ENCODE measurements around the gene PRKD1. TPM values are rescaled to one million over a fixed set of nuclear protein-coding genes. Genes with fewer than 3 reads are reported as not detected.

PRKD1 gene
- total RNA-seq, 1 experiment from 2014 or later, result not detected

GRCh38 chr14:29789475-29789874 lies 138.2 kb downstream of the PRKD1 start:
- intact Hi-C loops (cut with micrococcal nuclease), result no loop called here
- no peak for ATAC-seq
- no peak overlapping the region for H3K9ac ChIP-seq (ENCODE audit: low read length)
- no peak overlapping the region for H3K4me2 ChIP-seq (ENCODE audit: low read length)
- TF ChIP-seq CBX3 (IDR thresholded peaks at IDR 0.05; ENCODE audit: low read depth) (no peak), ELF1 (IDR thresholded peaks at IDR 0.05; ENCODE audit: borderline replicate concordance, low read depth) (no peak), ZNF274 (IDR thresholded peaks at IDR 0.05; ENCODE audit: low read depth, low read length) (no peak), SP1 (IDR thresholded peaks at IDR 0.05; ENCODE audit: low read depth) (no peak), EZH2 (IDR thresholded peaks at IDR 0.05) (no peak), EGR1 (IDR thresholded peaks at IDR 0.05; ENCODE audit: low read depth) (no peak), POLR2AphosphoS5 (IDR thresholded peaks at IDR 0.05; ENCODE audit: low read depth, low read length) (no peak), ZFX (IDR thresholded peaks at IDR 0.05) (no peak), ZBTB33 (IDR thresholded peaks at IDR 0.05; ENCODE audit: extremely low read depth, insufficient replicate concordance, low read length) (no peak), FOSL1 (IDR thresholded peaks at IDR 0.05; ENCODE audit: low read depth) (no peak), MAX (IDR thresholded peaks at IDR 0.05) (no peak), POLR2A (IDR thresholded peaks at IDR 0.05; ENCODE audit: borderline replicate concordance, extremely low read depth, insufficient read depth, insufficient read length) (no peak), CTCF (IDR thresholded peaks at IDR 0.05 in 2 of 3, conservative IDR thresholded peaks at IDR 0.05 in 1 of 3; ENCODE audit: borderline replicate concordance in 1 of 3, insufficient read depth in 1 of 3, low read depth in 2 of 3, low read length in 2 of 3) (no peak), ATF3 (IDR thresholded peaks at IDR 0.05) (no peak), JUND (IDR thresholded peaks at IDR 0.05) (no peak), CEBPB (IDR thresholded peaks at IDR 0.05; ENCODE audit: low read depth) (no peak), SRF (IDR thresholded peaks at IDR 0.05; ENCODE audit: low read depth) (no peak), RAD21 (IDR thresholded peaks at IDR 0.05; ENCODE audit: low read depth) (no peak), YY1 (IDR thresholded peaks at IDR 0.05; ENCODE audit: extremely low read depth, insufficient replicate concordance, low read depth, low read length) (no peak)
- ChIA-PET CTCF (no interaction called here), POLR2A (no interaction called here), RAD21 (ENCODE audit: low non-redundant PET in 1 of 2, low total read pairs in 2 of 2, uncharacterized antibody in 2 of 2, unreplicated experiment in 2 of 2) (no interaction called here)
- no peaks in the 10 kb centered on the region for H4K20me1 ChIP-seq (ENCODE audit: insufficient read depth)
- no peak for DNase-seq (ENCODE audit: low read depth, low spot score)
- no peaks in the 10 kb centered on the region for H3K9me2 ChIP-seq (ENCODE audit: insufficient read depth)
- H3K9me3 ChIP-seq (ENCODE audit: control insufficient read depth in 1 of 2, insufficient read depth in 1 of 2, low read depth in 1 of 2, low read length in 2 of 2), result peaks cover 14 to 25% of the 10 kb centered on the region in 2 experiments; a peak in 2 of 4 replicates
- no peaks in the 10 kb centered on the region for H3K27me3 ChIP-seq (ENCODE audit: insufficient read depth, low read length)
- no peak overlapping the region for H2AFZ ChIP-seq (ENCODE audit: low read depth, low read length, poor library complexity, severe bottlenecking)
- BruUV-seq (replicated peaks), result no TSS peak
- no peak overlapping the region for H3K27ac ChIP-seq (ENCODE audit: low read depth, low read length)
- H3K4me1 ChIP-seq (ENCODE audit: control insufficient read depth in 1 of 2, insufficient read depth in 2 of 2, low read length in 2 of 2), result no peaks in the 10 kb centered on the region
- H3K36me3 ChIP-seq (ENCODE audit: control insufficient read depth in 1 of 2, insufficient read depth in 2 of 2, low read length in 2 of 2), result no peaks in the 10 kb centered on the region; a peak in 1 of 4 replicates
- no peak overlapping the region for H3K4me3 ChIP-seq (replicated peaks in 1 of 2; ENCODE audit: low read depth in 1 of 2, low read length in 2 of 2)
- no peaks in the 10 kb centered on the region for H3K79me2 ChIP-seq (ENCODE audit: insufficient read depth, low read length)

Data from HCT116 (cell line).